Natural killer cell (primary cell): ENCODE results near the gene CDH6. TPM values are rescaled to one million over a fixed set of nuclear protein-coding genes. Genes with fewer than 3 reads are reported as not detected.

Source experiments
- ATAC-seq, 3 donors: fragments of 150-1000 bp in 2 of 3; fragments of 200-7000 bp in 1 of 3; cut with Tn5 transposase; 1 replicate in 1 of 3; 2 replicates in 2 of 3; pipeline ENCODE4 v1.10.0; 2021; ENCODE audit warnings: mild to moderate bottlenecking in 2 of 3, moderate library complexity in 2 of 3
- DNase-seq, 2 donors: peaks; one replicate each; pipeline versions ENCODE4 v3.0.0 to v3.0.0-alpha.2; 2013 to 2021; ENCODE audit warnings: mixed read lengths in 1 of 2
- H3K27ac ChIP-seq: one replicate; pipeline ENCODE4 v1.5.1; 2013; ENCODE audit warnings: mild to moderate bottlenecking, low read length
- H3K27me3 ChIP-seq: one replicate; pipeline ENCODE4 v1.6.1; 2013; ENCODE audit warnings: low read length; ENCODE audit not compliant: control insufficient read depth, insufficient read depth
- H3K36me3 ChIP-seq: one replicate; pipeline ENCODE4 v1.6.1; 2013; ENCODE audit warnings: low read length; ENCODE audit not compliant: control insufficient read depth, insufficient read depth
- H3K4me1 ChIP-seq: one replicate; pipeline ENCODE4 v1.6.1; 2013; ENCODE audit warnings: low read length; ENCODE audit not compliant: control insufficient read depth, insufficient read depth
- H3K4me3 ChIP-seq: one replicate; pipeline ENCODE4 v1.5.1; 2013; ENCODE audit warnings: low read length
- H3K9me3 ChIP-seq: one replicate; pipeline ENCODE4 v1.6.1; 2013; ENCODE audit warnings: low read length; ENCODE audit not compliant: control insufficient read depth, insufficient read depth
- H3K27ac Mint-ChIP-seq, 2 donors: one replicate each; pipeline ENCODE4 v1.8.0; 2022; ENCODE audit warnings: mild to moderate bottlenecking in 2 of 2, mixed read lengths in 2 of 2, moderate library complexity in 1 of 2
- H3K27me3 Mint-ChIP-seq, 2 donors: one replicate each; pipeline ENCODE4 v1.8.0; 2022; ENCODE audit warnings: low read depth in 2 of 2, mixed read lengths in 2 of 2
- H3K36me3 Mint-ChIP-seq: one replicate; pipeline ENCODE4 v1.8.0; 2022; ENCODE audit warnings: mixed read lengths
- H3K4me1 Mint-ChIP-seq, 2 donors: one replicate each; pipeline ENCODE4 v1.8.0; 2022; ENCODE audit warnings: mixed read lengths in 2 of 2
- H3K4me3 Mint-ChIP-seq: one replicate; pipeline ENCODE4 v1.8.0; 2022; ENCODE audit warnings: mild to moderate bottlenecking, moderate library complexity, mixed read lengths
- H3K9me3 Mint-ChIP-seq, 2 donors: one replicate each; pipeline ENCODE4 v1.8.0; 2022; ENCODE audit warnings: mixed read lengths in 2 of 2
- CTCF ChIP-seq: fragments of 200-600 bp; IDR thresholded peaks from one replicate; pipeline ENCODE4 v1.8.0; 2022; ENCODE audit warnings: antibody characterized with exemption
- WGBS: methylation state at CpG from one replicate; pipeline ENCODE4 v1.1.7; 2013; ENCODE audit warnings: missing lambda C conversion rate; ENCODE audit not compliant: insufficient coverage; 5-methylcytosine and 5-hydroxymethylcytosine counted together
- intact Hi-C: fragments of 100-400 bp; cut with micrococcal nuclease; formaldehyde crosslinking; loops from one replicate; pipeline ENCODE4 v1.14.2; 2022
- total RNA-seq, 4 donors: library from RNA; stranded (reverse); fragments of 120-200 nt in 1 of 4; gene quantifications; one replicate each; pipeline versions ENCODE4 v1.2.3 to v1.2.4, GENCODE V29; 2013 to 2022

The CDH6 gene
- total RNA-seq, 3 donors from 2014 or later (not counting 1 experiment from before 2014, with no cell fraction given): not detected

GRCh38 chr5:31213257-31213656, 19.8 kb downstream of the CDH6 start:
- intact Hi-C loops: no loop called here
- no peak for ATAC-seq
- no peak for DNase-seq
- Histone ChIP-seq H3K9me3 (no peaks in the 10 kb centered on the region), H3K4me1 (no peaks in the 10 kb centered on the region), H3K27ac (no peak overlapping the region), H3K36me3 (no peaks in the 10 kb centered on the region), H3K4me3 (no peak overlapping the region), H3K27me3 (no peaks in the 10 kb centered on the region)
- Mint-ChIP-seq H3K4me1 (no peaks in the 10 kb centered on the region), H3K36me3 (no peaks in the 10 kb centered on the region), H3K4me3 (no peak overlapping the region), H3K9me3 (peaks cover 0 to 2% of the 10 kb centered on the region in 2 donors), H3K27me3 (no peaks in the 10 kb centered on the region), H3K27ac (no peak overlapping the region)
- 80% methylated on average over 4 of the region's 4 CpGs for WGBS
- no peak for TF ChIP-seq CTCF

GRCh38 chr5:31213705-31214121, 20.2 kb downstream of the CDH6 start:
- TF ChIP-seq CTCF: no peak
- Histone ChIP-seq H3K27ac (no peak overlapping the region), H3K4me3 (no peak overlapping the region), H3K9me3 (no peaks in the 10 kb centered on the region), H3K27me3 (no peaks in the 10 kb centered on the region), H3K36me3 (no peaks in the 10 kb centered on the region), H3K4me1 (no peaks in the 10 kb centered on the region)
- Mint-ChIP-seq H3K9me3 (peaks cover 0 to 2% of the 10 kb centered on the region in 2 donors), H3K4me1 (no peaks in the 10 kb centered on the region), H3K36me3 (no peaks in the 10 kb centered on the region), H3K27ac (no peak overlapping the region), H3K27me3 (no peaks in the 10 kb centered on the region), H3K4me3 (no peak overlapping the region)
- intact Hi-C loops: no loop called here
- ATAC-seq (no peak), DNase-seq (no peak)
- WGBS: 46% methylated on average over 6 of the region's 6 CpGs

GRCh38 chr5:31214229-31214628, 20.7 kb downstream of the CDH6 start:
- Mint-ChIP-seq H3K9me3 (peaks cover 0 to 2% of the 10 kb centered on the region in 2 donors), H3K36me3 (no peaks in the 10 kb centered on the region), H3K4me1 (no peaks in the 10 kb centered on the region), H3K27me3 (peaks cover 0 to under 1% of the 10 kb centered on the region in 2 donors), H3K4me3 (no peak overlapping the region), H3K27ac (no peak overlapping the region)
- no peak for TF ChIP-seq CTCF
- Histone ChIP-seq H3K4me1 (no peaks in the 10 kb centered on the region), H3K27me3 (no peaks in the 10 kb centered on the region), H3K27ac (no peak overlapping the region), H3K9me3 (no peaks in the 10 kb centered on the region), H3K4me3 (no peak overlapping the region), H3K36me3 (no peaks in the 10 kb centered on the region)
- no peak for ATAC-seq
- no peak for DNase-seq
- WGBS: 64% methylated on average over 2 of the region's 3 CpGs
- intact Hi-C loops: no loop called here

- H3K27ac Mint-ChIP-seq: no peak overlapping the region
- ATAC-seq (no peak), DNase-seq (no peak)
- H3K4me3 Mint-ChIP-seq: no peak overlapping the region
- no peaks in the 10 kb centered on the region for H3K4me1 Mint-ChIP-seq
- no peak for TF ChIP-seq CTCF
- no peaks in the 10 kb centered on the region for H3K4me1 ChIP-seq
- no peaks in the 10 kb centered on the region for H3K36me3 Mint-ChIP-seq
- no peaks in the 10 kb centered on the region for H3K27me3 ChIP-seq
- peaks cover 0 to 3% of the 10 kb centered on the region in 2 donors for H3K27me3 Mint-ChIP-seq
- intact Hi-C loops: no loop called here
- H3K9me3 Mint-ChIP-seq: no peaks in the 10 kb centered on the region
- H3K4me3 ChIP-seq: no peak overlapping the region
- H3K27ac ChIP-seq: no peak overlapping the region
- no peaks in the 10 kb centered on the region for H3K9me3 ChIP-seq
- no peaks in the 10 kb centered on the region for H3K36me3 ChIP-seq
Observed at GRCh38 chr5:31215236-31215635, 21.8 kb downstream of the CDH6 start.
